ENCODE data around the gene QSOX1. TPM values are rescaled to one million over a fixed set of nuclear protein-coding genes. Genes with fewer than 3 reads are reported as not detected.

QSOX1 gene
- total RNA-seq, 2 donors from 2014 or later, result 82.4 to 168 TPM

DNA sequence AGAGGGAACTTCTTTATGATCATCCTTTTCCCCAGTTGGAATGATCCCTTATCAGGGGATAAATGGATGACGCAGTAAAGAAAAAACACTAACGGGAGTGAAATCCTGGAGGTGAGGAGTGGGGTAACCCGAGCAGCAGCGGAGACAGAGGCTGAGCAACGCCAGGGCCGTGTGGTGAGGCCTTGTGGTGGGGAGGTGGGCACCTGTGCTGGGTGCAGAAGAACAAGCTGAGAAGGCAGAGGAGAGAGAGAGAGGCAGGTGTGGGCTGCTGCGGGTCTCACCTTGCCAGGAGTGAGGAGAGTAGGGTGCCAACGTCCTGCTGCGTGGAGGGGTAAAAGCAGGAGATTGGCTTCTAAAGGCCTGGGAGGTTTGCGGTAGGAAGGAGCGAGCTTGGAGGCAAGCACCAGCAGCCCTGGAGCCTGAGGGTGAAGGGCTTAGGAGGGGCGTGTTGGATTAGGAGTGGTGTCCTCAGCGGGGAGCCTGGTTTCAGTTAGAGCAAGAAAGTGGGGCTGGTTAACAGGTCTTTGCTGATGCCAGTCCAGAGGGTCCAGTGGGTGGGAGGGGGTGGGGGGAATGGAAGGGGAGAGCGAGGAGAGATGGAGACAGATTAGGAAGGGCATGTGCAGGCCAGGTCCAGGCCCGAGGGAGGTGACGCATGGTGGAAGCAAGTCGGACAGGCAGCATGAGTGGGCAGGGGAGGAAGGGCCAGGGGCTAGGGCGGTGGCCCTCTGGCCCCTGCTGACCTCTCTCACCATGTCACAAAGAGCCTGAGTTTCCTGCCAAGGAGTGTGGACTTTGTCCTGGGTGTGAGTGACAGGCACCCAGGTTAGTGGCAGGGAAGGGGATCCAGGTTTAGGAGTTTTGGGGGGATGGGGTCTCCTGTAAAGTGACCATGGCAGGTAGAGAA lies 38.7 kb downstream of the QSOX1 start:
- H3K4me3 ChIP-seq, result no peak overlapping the region
- H3K4me1 ChIP-seq (ENCODE audit: control insufficient read depth in 1 of 2, low read depth in 2 of 2), result no peaks in the 10 kb centered on the region
- H3K27me3 ChIP-seq (replicated peaks; ENCODE audit: insufficient read depth), result no peaks in the 10 kb centered on the region
- no peaks in the 10 kb centered on the region for H3K9me3 ChIP-seq
- ATAC-seq (ENCODE audit: insufficient number of reproducible peaks, low FRiP score, low read depth), result no peak
- DNase-seq (ENCODE audit: low spot score), result no peak
- no peak for TF ChIP-seq CTCF (IDR thresholded peaks at IDR 0.05)
- peaks cover 24% of the 10 kb centered on the region for H3K36me3 ChIP-seq
- H3K27ac ChIP-seq, result no peak overlapping the region

DNA sequence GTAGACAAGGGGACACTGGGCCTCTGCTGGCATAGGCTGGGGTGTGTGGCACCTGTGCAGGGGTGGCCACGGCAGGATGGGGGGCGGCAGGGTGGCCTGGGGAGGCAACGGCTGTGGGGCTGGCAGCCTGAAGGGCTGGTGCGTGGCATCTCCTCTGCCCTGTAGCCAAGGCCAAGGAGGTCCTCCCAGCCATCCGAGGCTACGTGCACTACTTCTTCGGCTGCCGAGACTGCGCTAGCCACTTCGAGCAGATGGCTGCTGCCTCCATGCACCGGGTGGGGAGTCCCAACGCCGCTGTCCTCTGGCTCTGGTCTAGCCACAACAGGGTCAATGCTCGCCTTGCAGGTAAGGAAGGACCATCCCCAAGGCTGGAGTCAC lies 39.4 kb downstream of the QSOX1 start:
- no peak for DNase-seq (ENCODE audit: low spot score)
- Histone ChIP-seq H3K9me3 (no peaks in the 10 kb centered on the region), H3K27ac (no peak overlapping the region), H3K4me1 (ENCODE audit: control insufficient read depth in 1 of 2, low read depth in 2 of 2) (no peaks in the 10 kb centered on the region), H3K36me3 (peaks cover 20% of the 10 kb centered on the region), H3K27me3 (replicated peaks; ENCODE audit: insufficient read depth) (no peaks in the 10 kb centered on the region), H3K4me3 (no peak overlapping the region)
- no peak for TF ChIP-seq CTCF (IDR thresholded peaks at IDR 0.05)
- no peak for ATAC-seq (ENCODE audit: insufficient number of reproducible peaks, low FRiP score, low read depth)

DNA sequence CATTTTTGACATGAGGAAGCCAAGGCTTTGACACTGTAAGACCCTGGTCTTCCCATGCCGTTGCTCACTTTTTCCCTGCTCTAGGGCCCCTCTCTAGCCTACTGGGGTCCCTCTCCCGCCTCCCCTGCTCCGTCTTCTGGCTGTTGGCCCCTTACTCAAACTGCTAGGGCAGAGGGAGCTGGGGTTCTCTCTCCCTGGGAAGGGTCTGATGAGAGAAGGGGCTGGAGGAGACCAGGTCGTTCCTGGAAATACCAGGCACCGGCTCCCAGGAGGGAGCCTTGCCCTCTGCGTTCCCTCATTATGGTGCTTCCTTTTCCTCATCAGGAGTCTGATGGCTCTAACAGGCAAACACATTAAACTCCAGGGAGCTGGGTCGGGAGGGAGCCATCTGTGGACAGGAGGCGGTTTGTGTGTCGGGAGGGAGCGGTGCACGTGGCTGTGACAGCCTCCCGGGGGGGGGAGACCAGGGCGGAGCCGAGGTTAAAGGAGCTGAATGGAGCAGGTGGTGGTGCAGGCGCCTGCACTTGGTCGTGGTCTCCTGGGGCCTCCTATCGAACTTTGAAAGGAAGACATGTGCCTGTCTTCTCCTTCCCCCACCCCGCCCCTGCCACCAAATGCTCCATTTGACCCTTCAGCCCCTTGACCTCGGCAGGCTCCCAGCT lies 40.0 kb downstream of the QSOX1 start:
- Histone ChIP-seq H3K4me3 (no peak overlapping the region), H3K27me3 (replicated peaks; ENCODE audit: insufficient read depth) (no peaks in the 10 kb centered on the region), H3K27ac (no peak overlapping the region), H3K4me1 (ENCODE audit: control insufficient read depth in 1 of 2, low read depth in 2 of 2) (no peaks in the 10 kb centered on the region), H3K9me3 (no peaks in the 10 kb centered on the region), H3K36me3 (peaks cover 16% of the 10 kb centered on the region)
- TF ChIP-seq CTCF (IDR thresholded peaks at IDR 0.05), result no peak
- ATAC-seq (ENCODE audit: insufficient number of reproducible peaks, low FRiP score, low read depth), result no peak
- DNase-seq (ENCODE audit: low spot score), result no peak

DNA sequence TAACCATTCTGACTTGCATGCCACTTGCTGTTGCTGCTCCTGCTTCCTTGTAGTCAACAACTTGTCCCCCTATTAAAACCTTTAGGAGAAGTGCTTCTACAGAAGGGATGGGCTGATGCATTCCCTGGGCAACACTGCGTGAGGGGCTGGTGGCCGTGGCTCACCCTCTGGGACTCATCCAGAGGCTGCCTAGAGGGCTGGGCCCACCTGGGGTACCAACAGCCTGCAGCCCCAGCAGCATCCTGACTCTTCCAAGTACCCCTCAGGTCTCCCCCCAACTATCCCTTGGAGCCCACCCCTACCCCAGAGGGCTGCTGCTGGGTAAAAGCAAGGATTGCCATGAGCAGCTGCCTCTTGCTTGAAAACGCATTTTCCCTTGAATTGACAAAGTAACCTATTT lies 40.7 kb downstream of the QSOX1 start:
- Histone ChIP-seq H3K27me3 (replicated peaks; ENCODE audit: insufficient read depth) (no peaks in the 10 kb centered on the region), H3K4me3 (no peak overlapping the region), H3K27ac (no peak overlapping the region), H3K4me1 (ENCODE audit: control insufficient read depth in 1 of 2, low read depth in 2 of 2) (no peaks in the 10 kb centered on the region), H3K36me3 (peaks cover 11% of the 10 kb centered on the region), H3K9me3 (no peaks in the 10 kb centered on the region)
- TF ChIP-seq CTCF (IDR thresholded peaks at IDR 0.05), result no peak
- DNase-seq (ENCODE audit: low spot score), result no peak
- ATAC-seq (ENCODE audit: insufficient number of reproducible peaks, low FRiP score, low read depth), result no peak

- no peak overlapping the region for H3K27ac ChIP-seq
- TF ChIP-seq CTCF (IDR thresholded peaks at IDR 0.05), result no peak
- peaks cover 7% of the 10 kb centered on the region for H3K36me3 ChIP-seq
- ATAC-seq (ENCODE audit: insufficient number of reproducible peaks, low FRiP score, low read depth) (no peak), DNase-seq (ENCODE audit: low spot score) (no peak)
- no peak overlapping the region for H3K4me3 ChIP-seq
- no peaks in the 10 kb centered on the region for H3K4me1 ChIP-seq (ENCODE audit: control insufficient read depth in 1 of 2, low read depth in 2 of 2)
- no peaks in the 10 kb centered on the region for H3K9me3 ChIP-seq
- no peaks in the 10 kb centered on the region for H3K27me3 ChIP-seq (replicated peaks; ENCODE audit: insufficient read depth)
These were observed 41.2 kb downstream of the QSOX1 start for GRCh38 chr1:180195916-180196315.
